GM10248 (cell line): ENCODE results near the gene C12orf43.

Source experiments
- CTCF ChIA-PET: fragments of 300-600 bp; sonication (Branson Sonifier 250); formaldehyde crosslinking; extraction: SDS; loops from one replicate; lab custom pipeline; 2021; ENCODE audit warnings: antibody characterized with exemption; lab: Yijun Ruan, JAX
- POLR2A ChIA-PET: fragments of 350-650 bp; sonication (Branson Sonifier 250); formaldehyde crosslinking; extraction: SDS; loops from one replicate; lab custom pipeline; 2020; ENCODE audit warnings: antibody characterized with exemption; lab: Yijun Ruan, JAX
- DNase-seq: peaks from one replicate; pipeline ENCODE4 v3.0.0; 2012; ENCODE audit errors: extremely low spot score
- CTCF ChIP-seq: IDR thresholded peaks from 2 replicates; pipeline ENCODE4 v1.5.1; 2012; ENCODE audit warnings: mild to moderate bottlenecking, low read depth; ENCODE audit errors: extremely low read depth, missing control alignments, control extremely low read depth

C12orf43 gene

GRCh38 chr12:120989687-120990086 lies 26.6 kb downstream of the C12orf43 start:
- ChIA-PET CTCF (interaction anchor here (1.2 kb wide), 1 partner anchor 18 kb away, joined by 3 read pairs; no protein-coding TSS in a partner anchor), POLR2A (no interaction called here)
- TF ChIP-seq CTCF: no peak
- DNase-seq: no peak

- no peak for DNase-seq
- TF ChIP-seq CTCF: no peak
- ChIA-PET POLR2A (no interaction called here), CTCF (interaction anchor here (1.2 kb wide), 1 partner anchor 17 kb away, joined by 3 read pairs; no protein-coding TSS in a partner anchor)
Measured at GRCh38 chr12:120988658-120989057, 27.6 kb downstream of the C12orf43 start.

GRCh38 chr12:120988234-120988633 lies 28.1 kb downstream of the C12orf43 start:
- CTCF ChIA-PET: no interaction called here
- POLR2A ChIA-PET: no interaction called here
- no peak for DNase-seq
- TF ChIP-seq CTCF: no peak

- TF ChIP-seq CTCF: no peak
- POLR2A ChIA-PET: no interaction called here
- no peak for DNase-seq
- CTCF ChIA-PET: interaction anchor here (0.6 to 2.0 kb wide), 6 partner anchors 8 to 338 kb away, joined by 3 to 7 read pairs (median 3); no protein-coding TSS in a partner anchor
Measured at GRCh38 chr12:120984351-120984898, 31.9 kb downstream of the C12orf43 start.

GRCh38 chr12:120983759-120984158 lies 32.5 kb downstream of the C12orf43 start:
- CTCF ChIA-PET: interaction anchor here (1.1 to 4.3 kb wide), 5 partner anchors 8 to 114 kb away, joined by 3 to 31 read pairs (median 5); no protein-coding TSS in a partner anchor
- no peak for TF ChIP-seq CTCF
- no peak for DNase-seq
- POLR2A ChIA-PET: no interaction called here

GRCh38 chr12:120982659-120983058 lies 33.6 kb downstream of the C12orf43 start:
- CTCF ChIA-PET: interaction anchor here (1.3 to 4.3 kb wide), 3 partner anchors 9 to 113 kb away, joined by 3 to 31 read pairs (median 5); no protein-coding TSS in a partner anchor
- POLR2A ChIA-PET: no interaction called here
- TF ChIP-seq CTCF: no peak
- DNase-seq: no peak
